ENCODE measurements around the gene DSG3.

DSG3 gene

DNA sequence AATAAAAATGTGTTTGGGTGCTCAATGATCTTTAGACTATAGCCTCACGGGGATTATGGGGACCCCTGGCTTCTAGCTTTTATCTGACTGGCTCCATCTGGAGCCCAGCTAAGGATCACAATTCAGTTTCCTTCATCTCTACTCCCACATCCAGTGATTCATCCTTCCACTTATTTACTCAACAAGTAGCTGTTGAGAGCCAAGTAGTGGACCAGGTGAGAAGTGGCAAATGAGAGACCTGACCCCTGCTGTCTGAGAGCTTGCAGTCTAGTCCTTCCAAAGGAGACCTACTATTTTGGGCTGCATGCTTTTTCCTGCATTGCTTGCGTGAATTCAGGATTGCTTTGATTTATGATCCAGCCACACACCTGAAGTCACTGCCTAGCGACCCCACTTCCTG, 10.7 kb upstream of the DSG3 start:
- DNase-seq, result no peak

DNA sequence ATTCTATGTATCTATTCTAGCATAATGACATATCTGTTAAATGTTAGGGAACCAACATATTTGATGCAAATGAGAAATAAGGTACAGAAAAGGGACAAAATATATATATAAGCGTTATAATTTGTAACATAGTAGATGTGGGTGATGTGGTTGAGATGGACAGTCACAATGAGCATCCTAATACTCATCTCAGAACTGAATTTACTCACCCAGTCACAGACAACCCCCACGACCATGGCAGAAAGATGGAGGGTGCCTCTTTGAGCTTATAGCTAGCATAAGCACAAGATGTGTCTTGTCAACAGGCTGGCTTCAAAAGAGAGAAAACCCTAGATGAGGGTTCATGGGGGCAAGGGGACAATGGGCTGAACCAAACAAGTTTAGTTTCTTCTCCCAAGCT, 9.1 kb upstream of the DSG3 start:
- DNase-seq, result no peak

DNA sequence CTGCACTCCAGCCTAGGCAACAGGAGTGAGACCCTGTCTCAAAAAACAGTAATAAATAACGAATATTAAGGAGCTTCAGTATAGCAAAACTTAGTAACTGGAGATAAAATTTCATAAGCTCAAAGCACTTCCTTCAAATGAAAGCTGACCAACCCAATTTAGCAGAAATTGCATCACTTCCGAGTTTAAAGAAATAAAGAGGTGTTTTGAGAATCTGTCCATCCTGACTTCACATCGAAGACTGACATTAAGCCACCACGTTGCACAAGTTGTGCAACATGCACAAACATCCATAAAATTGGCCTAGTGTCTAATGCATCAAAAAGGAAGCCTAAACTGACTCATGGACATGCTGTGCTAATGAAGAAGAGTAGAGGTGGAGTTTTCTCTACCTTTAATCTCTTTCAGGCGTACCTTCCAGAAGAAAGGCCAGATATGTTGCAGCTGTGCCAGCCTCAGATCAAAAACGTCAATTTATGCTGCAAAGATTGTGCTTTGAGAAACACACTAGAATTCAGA, 7.7 kb upstream of the DSG3 start:
- DNase-seq, result peak; percentile 2

DNA sequence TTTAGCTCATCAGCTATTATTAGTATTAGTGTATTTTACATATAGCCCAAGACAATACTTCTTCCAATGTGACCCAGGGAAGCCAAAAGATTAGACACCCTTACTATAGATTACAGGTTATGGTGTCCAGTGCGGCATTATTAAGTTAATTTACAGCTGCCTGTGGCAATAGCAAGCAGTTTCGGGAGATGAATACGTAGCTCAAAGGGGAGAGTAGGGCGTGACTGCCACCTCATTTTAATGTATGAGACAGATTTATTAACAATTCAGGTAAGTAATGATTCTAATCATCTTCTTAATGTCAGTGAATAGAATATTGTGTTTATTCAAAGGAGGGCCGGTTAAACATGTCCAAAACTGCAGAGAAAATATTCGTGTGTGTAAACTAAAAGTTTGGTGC, 6.8 kb upstream of the DSG3 start:
- no peak for DNase-seq

DNA sequence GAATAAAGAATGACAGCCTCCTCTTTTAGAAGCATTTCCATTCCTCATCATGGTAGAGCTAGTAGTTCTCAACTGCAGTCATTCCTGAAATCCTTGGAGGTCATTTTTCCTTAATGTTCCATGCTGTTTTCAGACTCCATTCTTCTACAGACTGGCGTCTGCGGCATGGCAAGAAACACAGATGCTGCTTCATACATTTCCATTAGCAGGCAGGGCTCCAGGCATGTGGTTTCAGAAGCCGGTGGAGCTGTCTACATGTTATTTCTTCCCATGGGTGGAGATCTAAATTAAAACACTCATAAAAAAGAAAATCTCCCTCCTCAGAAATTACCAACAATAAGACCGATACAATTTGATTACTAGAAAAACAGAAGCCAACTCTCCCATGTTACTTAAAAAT, 6.0 kb upstream of the DSG3 start:
- no peak for DNase-seq

DNA sequence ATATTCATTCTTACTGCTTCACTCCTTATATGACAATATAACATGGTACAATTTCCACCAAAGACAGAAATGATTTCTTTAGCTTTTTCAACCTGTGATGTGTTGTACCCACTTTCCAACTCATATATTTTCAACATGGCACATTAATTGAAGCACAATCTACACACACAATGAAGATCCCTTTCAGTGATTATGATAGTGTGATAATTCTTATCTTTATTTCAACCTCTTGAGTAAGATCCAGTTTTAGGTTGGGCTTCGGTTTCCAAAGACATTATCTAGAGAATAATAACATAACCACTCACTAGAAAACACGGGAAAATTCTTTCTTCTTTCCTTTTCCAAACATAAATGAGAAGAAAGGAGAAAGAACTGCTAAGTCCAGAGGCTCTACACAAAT, 3.4 kb upstream of the DSG3 start:
- no peak for DNase-seq

DNA sequence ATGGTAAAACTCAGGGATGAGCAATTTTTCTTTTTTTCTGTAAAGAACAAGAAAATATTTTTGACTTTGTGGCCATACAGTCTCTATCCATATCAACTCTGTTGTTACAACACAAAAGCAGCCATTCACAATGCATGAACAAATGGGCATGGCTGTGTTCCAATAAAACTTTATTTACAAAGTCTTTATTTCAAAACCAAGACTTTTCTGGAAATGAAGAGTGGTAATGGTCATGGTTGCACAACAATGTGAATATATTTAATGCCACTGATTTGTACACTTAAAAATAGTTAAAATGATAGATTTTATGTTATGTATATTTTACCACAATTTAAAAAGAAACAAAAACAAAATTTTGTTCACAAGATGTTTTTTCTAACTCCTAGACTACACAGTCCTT, 1.6 kb upstream of the DSG3 start:
- no peak for DNase-seq

DNA sequence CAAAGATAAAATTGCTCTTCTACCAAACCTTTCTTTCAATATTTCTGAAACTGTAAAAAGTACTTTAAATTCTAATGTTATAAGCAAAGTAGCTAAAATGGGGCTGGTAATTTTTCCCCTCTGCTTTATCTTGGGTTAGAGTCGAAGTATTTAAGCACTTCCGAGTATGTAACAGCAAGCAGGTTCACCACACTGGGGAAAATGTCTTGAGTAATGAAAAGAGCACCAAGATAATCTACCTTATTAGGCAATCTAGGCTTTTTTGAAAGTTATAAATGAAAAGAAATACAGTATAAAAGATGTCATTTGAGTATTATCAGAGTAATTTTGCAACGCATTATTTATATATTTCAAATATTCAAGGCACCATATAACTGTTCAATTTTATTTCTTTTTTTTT, 687 bp upstream of the DSG3 start:
- DNase-seq, result no peak

DNA sequence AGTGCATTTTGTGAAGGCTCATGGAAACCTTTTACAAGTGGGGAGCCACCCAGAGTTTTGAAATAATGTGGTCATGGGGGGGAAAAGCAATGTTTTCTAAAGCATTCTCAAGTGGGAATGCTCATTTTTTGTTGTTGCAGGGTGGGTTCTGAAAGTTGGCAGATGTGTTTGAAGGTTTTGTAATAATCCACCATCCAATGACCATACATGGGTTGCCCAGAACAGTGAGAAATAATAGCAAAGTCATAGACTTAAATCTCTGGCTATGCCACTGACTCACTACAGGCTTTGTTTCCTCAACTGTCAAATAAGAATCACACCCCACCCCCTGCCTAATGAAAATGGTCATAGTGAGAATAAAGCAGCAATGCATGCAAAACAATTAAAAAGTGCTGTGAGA, 2.9 kb downstream of the DSG3 start:
- no peak for DNase-seq

DNA sequence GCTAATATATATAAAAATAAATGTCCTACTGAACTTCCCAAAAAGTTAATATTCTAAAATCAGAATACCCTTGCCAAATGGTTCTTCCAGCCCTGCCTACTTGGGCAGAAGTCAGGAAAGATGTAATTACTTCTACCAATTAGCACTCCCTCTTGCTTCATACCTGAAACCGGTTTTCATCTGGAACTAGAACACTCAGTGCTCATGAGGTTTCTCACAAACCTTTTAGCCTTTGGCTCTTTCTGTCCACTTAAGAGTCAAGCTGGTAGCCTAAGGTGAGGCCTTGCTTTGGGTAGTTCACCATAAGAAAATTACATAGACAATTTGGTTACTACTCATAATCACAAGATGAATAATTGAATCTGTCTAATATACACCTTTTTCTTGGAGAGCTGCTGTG, 4.1 kb downstream of the DSG3 start:
- DNase-seq, result no peak

DNA sequence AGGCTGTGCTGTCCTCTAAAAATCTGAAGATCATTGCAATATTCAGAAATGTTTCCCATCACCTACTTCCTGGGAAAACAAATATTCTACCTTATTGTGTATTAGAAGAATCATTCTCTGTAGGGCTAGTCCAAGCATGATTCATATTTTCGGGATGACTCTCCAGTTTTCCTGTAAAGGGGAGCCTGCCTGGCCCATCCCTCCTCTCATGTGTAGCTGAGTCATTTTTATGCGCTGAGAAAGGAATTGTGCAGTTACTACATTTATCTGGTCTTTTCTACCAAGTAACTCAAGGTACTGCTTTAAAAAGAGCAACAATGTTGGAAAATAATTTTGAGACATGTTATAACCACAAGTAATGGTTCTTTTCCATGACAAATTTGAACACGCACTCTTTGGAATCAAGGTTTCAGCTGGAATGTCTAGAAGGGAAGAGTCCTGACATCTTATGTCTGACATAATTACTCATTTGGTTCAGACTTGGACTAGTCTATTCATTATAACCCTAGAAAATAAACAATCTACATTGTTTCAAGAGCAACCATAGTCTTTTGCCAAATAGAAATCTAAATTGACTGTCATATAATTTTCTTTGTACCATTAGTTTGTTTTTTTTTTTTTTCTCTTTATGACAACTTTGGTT, 6.6 kb downstream of the DSG3 start:
- no peak for DNase-seq

DNA sequence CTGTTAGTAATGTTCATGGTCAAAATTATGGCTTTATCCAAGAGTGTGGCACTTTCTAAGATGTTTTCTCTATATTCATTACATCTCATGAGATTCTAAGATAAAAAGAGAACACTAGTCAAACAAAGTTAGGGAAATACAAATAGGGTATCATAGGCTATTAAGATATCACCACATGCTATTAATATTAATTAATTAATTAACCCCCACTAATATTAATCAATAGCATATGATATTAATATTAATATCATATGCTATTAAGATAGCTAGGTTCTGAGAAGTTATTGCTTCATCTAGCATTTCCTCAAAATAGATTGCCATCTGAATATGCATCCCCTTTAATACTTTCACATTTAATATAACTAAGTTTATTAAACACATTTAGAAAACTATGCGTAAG, 22.1 kb downstream of the DSG3 start:
- no peak for DNase-seq

DNA sequence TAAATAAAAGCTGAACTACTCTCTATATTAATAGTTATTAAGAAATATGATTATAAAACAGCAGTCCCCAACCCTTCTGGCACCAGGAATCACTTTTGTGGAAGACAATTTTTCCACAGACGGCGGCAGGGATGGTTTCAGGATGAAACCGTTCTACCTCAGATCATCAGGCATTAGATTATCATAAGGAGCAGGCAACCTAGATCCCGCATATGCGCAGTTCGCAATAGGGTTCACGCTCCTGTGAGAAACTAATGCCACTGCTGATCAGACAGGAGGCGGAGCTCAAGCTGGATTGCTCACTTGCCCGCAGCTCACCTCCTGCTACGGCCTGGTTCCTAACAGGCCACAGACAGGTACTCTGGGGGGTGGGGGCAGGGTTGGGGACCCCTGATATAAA, 31.1 kb downstream of the DSG3 start:
- DNase-seq, result no peak

DNA sequence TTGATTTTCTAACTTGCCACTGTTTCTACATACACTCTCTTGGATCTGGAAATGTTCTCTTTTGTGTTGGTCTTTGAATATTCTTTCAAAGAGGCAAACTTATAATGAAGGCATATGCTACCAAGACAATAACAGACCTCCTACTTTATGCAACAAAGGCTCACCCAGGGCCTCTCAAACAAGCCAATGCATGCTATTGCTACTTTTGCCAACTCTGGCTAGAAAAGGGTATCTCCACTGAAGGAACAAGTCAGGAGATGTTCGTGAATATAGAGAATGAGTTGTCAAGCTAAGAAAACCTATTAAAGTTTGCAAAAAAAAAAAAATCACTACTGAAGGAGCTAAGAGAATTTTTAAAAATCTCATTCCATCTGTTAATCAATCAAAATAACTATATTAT, 34.5 kb downstream of the DSG3 start:
- DNase-seq, result no peak

DNA sequence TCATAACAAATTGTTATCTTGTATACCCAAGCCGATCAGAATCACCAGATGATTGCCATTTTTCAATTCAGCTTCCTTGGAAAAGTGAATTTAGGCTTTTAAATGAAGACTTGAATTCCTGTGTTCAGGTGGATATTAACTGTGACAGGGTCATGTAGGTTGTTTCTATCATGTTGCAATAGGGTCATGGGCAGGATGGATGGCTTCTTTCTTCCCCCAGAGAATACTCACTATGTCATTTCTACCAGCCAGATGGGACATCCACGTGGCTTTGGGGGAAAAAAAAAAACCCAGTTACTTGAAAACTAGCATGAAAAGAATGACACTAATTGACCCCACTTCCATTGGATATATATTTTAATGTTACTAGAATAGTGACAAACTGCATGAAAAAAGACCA, 35.9 kb downstream of the DSG3 start:
- no peak for DNase-seq

DNA sequence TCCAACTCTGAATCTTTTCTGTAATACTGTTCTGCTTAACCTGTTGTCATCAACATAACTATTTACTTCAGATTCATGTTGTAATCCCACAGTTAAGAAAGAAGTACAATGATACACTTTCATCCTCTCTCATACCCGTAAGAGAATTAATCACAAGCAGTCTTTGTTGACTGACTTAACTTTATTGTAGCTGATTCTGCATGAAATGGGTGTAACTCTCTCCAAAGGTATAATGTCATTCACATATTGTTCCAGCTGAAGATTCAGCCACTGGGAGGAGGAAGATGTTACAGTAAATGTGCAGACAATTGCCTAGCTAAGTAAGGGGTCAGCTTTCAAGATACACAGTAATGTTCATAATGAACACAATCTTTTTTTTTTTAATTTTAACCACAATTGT, 36.9 kb downstream of the DSG3 start:
- no peak for DNase-seq

DNA sequence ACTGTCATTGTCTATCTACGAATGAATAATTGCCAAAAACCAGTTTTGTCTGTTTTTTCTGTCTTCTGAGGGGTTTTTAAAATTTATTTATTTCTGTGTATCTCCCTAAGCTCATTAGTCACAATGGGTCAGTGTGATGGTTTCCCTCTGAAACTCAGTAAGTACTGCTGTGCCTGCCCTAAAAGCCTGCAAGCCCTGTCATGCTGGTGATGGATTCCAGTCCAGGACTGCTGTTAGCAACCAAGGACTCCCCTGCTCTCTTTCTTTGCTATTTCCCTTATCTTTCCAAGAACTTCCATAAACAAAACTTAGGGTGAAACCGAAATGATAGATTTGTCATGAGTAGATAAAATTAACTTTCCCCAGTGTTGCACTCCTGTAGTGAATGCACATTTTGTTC, 38.6 kb downstream of the DSG3 start:
- no peak for DNase-seq

DNA sequence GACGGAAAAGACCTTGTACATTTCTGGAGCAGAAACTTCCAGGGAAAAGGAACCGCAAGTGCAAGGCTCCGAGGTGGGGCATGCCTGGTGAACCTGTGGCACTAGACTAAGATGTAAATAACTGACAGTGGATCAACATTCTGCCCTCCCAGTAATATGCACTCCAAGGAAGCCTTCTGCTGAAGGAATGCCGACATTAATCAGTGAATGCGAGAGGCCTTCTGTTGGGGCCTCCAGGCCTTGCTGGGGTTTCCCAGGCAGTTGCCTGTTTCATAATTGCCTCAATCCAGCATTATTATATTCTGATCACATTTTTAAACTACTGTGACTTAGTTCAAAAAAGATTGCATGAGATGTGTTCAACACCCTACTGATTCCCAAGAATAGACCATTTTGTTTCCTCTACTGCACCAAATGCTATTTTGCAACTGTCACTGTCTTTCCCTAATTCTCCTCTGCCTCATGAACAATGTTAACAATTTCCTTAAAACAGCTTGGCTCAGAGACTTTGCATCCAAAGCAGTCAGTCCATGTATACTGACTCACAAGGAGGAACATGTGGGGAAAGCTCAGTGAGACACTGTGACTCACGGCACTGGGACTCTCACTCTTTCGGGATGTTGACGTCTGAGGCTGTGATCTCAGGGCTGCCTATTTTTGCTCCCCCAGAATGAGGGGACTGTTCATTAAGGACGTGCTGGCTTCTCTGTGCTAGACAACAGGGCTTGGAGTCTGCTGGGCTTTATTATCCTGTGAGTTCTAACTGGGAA, 39.9 kb downstream of the DSG3 start:
- DNase-seq, result no peak

DNA sequence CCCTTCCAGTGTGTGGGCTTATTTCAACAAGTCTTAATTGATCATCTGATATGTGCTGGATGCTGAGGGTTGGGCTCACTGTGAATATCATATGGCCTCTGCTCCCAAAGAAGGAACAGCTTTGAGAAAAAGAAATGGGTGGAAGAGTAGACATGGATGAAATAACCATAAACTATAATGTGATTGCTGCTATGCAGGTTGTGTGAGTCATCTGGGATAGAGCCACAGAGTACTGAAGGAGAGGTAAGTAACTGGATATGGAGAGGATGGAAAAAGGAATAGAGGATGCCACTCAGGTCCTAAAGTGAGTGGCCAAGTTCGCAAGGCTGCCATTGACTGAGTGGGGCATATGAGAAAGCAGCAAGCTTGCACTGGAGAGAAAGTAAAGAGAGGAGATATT, 41.8 kb downstream of the DSG3 start:
- no peak for DNase-seq

DNA sequence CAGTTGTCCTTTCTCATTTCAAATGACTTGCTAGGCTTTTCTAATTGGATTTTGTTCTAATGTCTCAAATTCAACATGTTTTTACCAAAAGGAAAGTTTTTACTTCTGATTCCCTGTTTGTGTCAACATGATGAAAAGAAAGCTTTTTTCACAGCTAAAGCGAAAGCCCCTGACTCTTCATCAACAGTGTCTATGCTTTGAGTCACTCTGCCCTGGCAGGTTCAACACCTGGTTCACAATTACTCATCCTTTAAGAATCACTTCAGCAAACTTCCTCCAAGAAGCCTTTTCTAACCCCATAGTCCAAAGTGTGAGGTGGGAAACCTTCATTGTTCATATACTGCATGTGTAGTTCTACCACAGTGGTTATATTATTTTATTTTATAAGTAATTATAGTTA, 42.8 kb downstream of the DSG3 start:
- no peak for DNase-seq

DNA sequence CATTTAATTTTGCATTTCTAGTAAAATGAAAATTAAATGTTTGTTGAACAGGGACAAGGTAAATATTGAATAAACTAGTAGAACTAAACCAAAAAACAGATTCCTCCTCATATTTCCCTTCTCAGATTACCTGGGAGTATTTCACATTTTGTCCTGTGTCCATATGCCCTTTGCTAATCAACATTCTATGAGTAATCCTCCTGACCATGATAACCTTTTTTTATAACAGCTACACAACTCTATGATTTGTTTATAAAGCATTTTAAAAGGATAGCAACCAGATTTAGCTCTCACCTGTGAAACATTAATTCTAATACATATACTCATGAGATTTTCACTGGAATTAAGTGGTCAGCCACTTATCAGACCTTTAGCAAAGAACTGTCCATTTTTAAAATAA, 43.3 kb downstream of the DSG3 start:
- DNase-seq, result no peak

DNA sequence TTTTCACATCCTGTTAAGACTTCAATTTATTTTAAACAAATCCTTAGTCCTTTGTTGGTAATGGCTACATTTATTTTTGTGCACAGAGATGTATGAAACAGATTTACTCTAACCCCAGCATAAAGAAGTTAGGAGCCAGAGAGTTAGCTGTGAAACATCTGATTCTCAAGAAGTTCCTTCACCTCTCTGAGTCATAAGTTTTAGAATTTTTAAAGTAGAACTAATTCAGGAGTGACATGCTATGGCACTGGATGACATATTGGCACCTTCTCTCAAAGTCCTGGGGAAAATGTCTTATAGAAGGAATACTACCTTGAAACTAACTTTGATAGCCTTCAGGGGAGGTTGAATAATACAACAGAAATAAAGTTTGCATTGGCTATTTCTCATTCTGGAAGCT, 44.0 kb downstream of the DSG3 start:
- DNase-seq, result no peak

DNA sequence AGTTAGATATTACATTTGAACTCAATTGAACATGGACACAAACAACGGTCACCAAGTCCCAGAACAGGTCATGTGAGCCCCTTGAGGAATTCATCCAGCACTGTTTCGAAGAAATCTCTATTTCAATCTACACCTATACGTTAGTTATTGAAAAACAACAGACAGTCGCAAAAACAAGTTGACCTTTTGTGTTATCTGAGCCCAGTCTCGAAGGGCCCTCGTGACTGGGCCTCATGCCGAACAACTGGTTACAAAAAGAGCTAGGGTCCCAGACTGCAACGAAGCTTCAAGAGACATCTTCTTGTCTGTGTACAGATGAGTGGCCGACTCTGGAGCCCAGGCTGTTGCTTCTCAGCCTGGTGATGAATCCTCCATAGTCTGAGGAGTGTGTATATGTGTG, 45.1 kb downstream of the DSG3 start:
- DNase-seq, result no peak

DNA sequence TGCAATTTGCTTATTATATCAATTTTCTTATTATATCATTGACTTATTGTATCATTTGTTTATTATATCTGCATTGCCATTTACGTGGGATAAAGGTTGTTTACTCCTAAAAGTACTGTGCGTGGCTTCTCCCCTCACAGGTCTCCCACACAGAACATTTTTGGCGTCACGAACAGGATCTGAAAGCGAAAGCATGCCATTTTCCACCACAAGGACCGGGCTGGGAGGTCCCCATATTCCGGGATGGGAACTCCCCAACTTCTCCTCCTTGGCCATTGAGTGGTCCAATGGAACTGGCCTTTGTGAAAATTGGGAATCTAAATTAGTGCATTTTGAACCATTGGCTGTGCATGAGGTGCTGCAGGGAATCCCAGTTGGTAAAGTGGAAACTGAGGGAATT, 45.6 kb downstream of the DSG3 start:
- no peak for DNase-seq

DNA sequence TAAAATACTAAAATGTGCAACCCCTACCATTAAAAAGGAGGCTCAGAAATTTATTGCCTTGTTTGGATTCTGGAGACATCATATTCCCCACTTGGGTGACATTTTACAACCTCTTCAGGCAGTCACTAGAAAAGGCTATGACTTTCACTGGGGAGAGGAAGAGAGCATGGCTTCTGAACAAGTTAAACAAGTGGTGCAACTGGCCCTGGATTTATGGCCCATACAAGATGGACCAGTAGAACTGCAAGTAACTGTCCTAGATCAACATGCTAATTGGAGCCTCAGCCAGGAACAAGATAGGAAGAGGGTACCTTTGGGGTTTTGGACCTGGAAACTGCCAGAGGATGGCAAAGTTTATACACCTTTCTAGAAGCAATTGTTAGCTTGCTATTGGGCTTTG, 46.4 kb downstream of the DSG3 start:
- DNase-seq, result no peak
